ENCODE measurements around the gene PTGS2. TPM values are rescaled to one million over a fixed set of nuclear protein-coding genes. Genes with fewer than 3 reads are reported as not detected.

The PTGS2 gene
- total RNA-seq = 1.1 TPM
- 1 to 10 TPM; 1.1 to 5.3 (median 1.8) TPM for polyA plus RNA-seq (ENCODE audit: insufficient read depth in 1 of 8, insufficient read length in 8 of 8, low replicate concordance in 1 of 8)
- long read RNA-seq, donor 1 = 0 reads
- long read RNA-seq, donor 2 = 0 reads
- long read RNA-seq, donor 3 = 0 reads
- long read RNA-seq, donor 4 = 0 reads
- long read RNA-seq, donor 5 = 0 reads
- long read RNA-seq, donor 6 = 0 reads
- long read RNA-seq, donor 7 = 0 reads
- long read RNA-seq, donor 8 = 0 reads
- long read RNA-seq, donor 9 = 0 reads
- long read RNA-seq, donor 10 = 0 reads
- long read RNA-seq, donor 11 = 0 reads

GRCh38 chr1:186680245-186681061 is at the start of gene PTGS2:
Gene PTGS2 (minus strand): TSS chr1:186680423. CDS start chr1:186680290, 133 bp downstream.
- Histone ChIP-seq H3K4me1 (ENCODE audit: control insufficient read depth, insufficient read depth, low read length) (no peaks in the 10 kb centered on the region), H3K27ac (ENCODE audit: low read length) (peak within 1 kb of the TSS; percentile 95), H3K4me3 (ENCODE audit: low read length) (peak within 1 kb of the TSS; percentile 70), H3K36me3 (ENCODE audit: control insufficient read depth, insufficient read depth, low read length) (peaks cover 2% of the 10 kb centered on the region), H3K27me3 (ENCODE audit: control insufficient read depth, insufficient read depth, low read length) (peaks cover 11% of the 10 kb centered on the region), H3K9me3 (replicated peaks; ENCODE audit: control insufficient read depth, low read depth, low read length) (no peaks in the 10 kb centered on the region)
- peak; percentile 97 for DNase-seq
- under 1% methylated on average over 26 of the region's 52 CpGs for WGBS (ENCODE audit: insufficient coverage)

DNA sequence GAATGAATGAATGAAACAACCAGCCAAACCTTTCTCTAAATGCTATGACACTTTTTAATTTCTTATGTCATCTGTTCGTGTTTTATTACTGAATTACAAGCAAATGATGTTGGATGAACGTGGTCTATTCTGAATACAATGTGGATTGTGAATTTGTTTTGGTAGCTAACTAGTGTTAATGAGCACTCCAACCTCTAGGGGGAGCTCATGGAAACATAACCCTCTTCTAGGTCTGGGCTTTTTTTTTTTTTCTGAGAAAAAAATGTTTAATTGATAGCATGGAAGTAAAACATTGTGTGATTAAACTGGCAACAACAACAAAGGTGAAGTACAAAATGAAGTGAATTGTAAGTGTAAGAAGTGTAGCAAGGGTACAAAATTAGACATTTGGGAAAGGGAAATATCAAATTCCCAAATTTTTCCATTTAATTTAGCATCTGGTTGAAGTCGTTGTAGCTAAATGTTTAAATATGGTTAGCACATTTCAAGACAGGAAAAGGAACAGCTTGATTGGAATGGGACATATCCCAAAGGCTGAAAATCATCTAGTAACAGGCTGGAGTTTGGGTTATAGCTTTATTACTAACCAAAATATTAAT is 42.6 kb upstream of the PTGS2 start:
- Histone ChIP-seq H3K4me1 (ENCODE audit: control insufficient read depth, insufficient read depth, low read length) (no peaks in the 10 kb centered on the region), H3K9me3 (replicated peaks; ENCODE audit: control insufficient read depth, low read depth, low read length) (no peaks in the 10 kb centered on the region), H3K36me3 (ENCODE audit: control insufficient read depth, insufficient read depth, low read length) (no peaks in the 10 kb centered on the region), H3K4me3 (ENCODE audit: low read length) (no peak overlapping the region), H3K27ac (ENCODE audit: low read length) (no peak overlapping the region), H3K27me3 (ENCODE audit: control insufficient read depth, insufficient read depth, low read length) (no peaks in the 10 kb centered on the region)
- peak; percentile 18 for DNase-seq
- WGBS (ENCODE audit: insufficient coverage) = no CpG with 5 or more reads among the region's 3 CpGs

GRCh38 chr1:186717286-186717685 is 37.1 kb upstream of the PTGS2 start:
- H3K27me3 ChIP-seq (ENCODE audit: control insufficient read depth, insufficient read depth, low read length) = no peaks in the 10 kb centered on the region
- H3K27ac ChIP-seq (ENCODE audit: low read length) = no peak overlapping the region
- no CpG with 5 or more reads among the region's 2 CpGs for WGBS (ENCODE audit: insufficient coverage)
- no peak for DNase-seq
- no peaks in the 10 kb centered on the region for H3K36me3 ChIP-seq (ENCODE audit: control insufficient read depth, insufficient read depth, low read length)
- no peaks in the 10 kb centered on the region for H3K4me1 ChIP-seq (ENCODE audit: control insufficient read depth, insufficient read depth, low read length)
- H3K9me3 ChIP-seq (replicated peaks; ENCODE audit: control insufficient read depth, low read depth, low read length) = no peaks in the 10 kb centered on the region
- H3K4me3 ChIP-seq (ENCODE audit: low read length) = no peak overlapping the region

DNA sequence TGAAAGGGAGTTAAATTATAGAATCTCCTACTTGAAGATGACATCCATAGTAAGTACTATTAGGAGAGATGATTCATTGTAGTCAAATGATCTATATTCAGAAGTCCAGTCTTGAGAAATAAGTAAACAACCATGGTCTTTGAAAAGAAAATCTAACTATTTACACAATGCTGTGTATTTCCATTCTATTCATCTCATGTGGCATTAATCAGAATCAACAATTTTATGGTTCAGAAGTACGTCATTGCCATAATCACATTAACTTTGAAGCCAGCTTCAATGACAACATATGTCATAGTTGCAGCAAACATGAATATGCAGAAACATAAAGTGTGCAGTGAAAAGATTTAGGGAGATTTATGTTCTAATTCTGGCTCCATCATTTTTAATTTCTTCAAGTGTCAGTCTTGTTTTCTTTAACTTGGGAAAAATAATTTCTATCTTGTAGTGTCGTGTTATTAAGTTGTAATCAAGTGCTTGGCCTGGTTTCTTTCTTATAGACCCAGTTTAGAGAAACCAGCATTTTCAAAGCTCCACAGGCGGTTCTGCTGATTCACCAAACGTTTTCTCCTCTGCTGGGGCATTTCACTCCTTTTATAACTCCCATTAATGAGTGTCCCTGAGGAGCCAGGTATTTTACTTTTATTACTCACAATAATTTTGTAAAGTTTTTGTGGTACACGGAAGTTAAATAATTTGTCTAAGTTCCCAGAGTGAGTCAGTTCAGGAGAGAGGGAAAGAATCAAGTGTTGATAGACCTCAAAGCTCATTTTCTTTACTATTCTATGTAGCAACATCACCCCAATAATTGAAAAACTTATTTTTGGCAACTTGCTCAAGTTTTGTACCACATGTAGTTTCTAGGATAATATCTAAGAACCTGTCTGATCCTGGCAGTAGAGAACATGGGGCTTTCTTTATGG is 35.9 kb upstream of the PTGS2 start:
- H3K27me3 ChIP-seq (ENCODE audit: control insufficient read depth, insufficient read depth, low read length) = no peaks in the 10 kb centered on the region
- no CpG with 5 or more reads among the region's 5 CpGs for WGBS (ENCODE audit: insufficient coverage)
- no peaks in the 10 kb centered on the region for H3K4me1 ChIP-seq (ENCODE audit: control insufficient read depth, insufficient read depth, low read length)
- H3K9me3 ChIP-seq (replicated peaks; ENCODE audit: control insufficient read depth, low read depth, low read length) = no peaks in the 10 kb centered on the region
- H3K4me3 ChIP-seq (ENCODE audit: low read length) = no peak overlapping the region
- no peaks in the 10 kb centered on the region for H3K36me3 ChIP-seq (ENCODE audit: control insufficient read depth, insufficient read depth, low read length)
- no peak for DNase-seq
- no peak overlapping the region for H3K27ac ChIP-seq (ENCODE audit: low read length)

GRCh38 chr1:186710696-186711095 is 30.5 kb upstream of the PTGS2 start:
- Histone ChIP-seq H3K36me3 (ENCODE audit: control insufficient read depth, insufficient read depth, low read length) (no peaks in the 10 kb centered on the region), H3K4me3 (ENCODE audit: low read length) (no peak overlapping the region), H3K9me3 (replicated peaks; ENCODE audit: control insufficient read depth, low read depth, low read length) (no peaks in the 10 kb centered on the region), H3K4me1 (ENCODE audit: control insufficient read depth, insufficient read depth, low read length) (no peaks in the 10 kb centered on the region), H3K27me3 (ENCODE audit: control insufficient read depth, insufficient read depth, low read length) (no peaks in the 10 kb centered on the region), H3K27ac (ENCODE audit: low read length) (no peak overlapping the region)
- no peak for DNase-seq
- no CpG with 5 or more reads among the region's 2 CpGs for WGBS (ENCODE audit: insufficient coverage)

GRCh38 chr1:186708694-186709097 is 28.5 kb upstream of the PTGS2 start:
- no peaks in the 10 kb centered on the region for H3K9me3 ChIP-seq (replicated peaks; ENCODE audit: control insufficient read depth, low read depth, low read length)
- no peaks in the 10 kb centered on the region for H3K4me1 ChIP-seq (ENCODE audit: control insufficient read depth, insufficient read depth, low read length)
- no CpG with 5 or more reads among the region's 2 CpGs for WGBS (ENCODE audit: insufficient coverage)
- DNase-seq = no peak
- no peaks in the 10 kb centered on the region for H3K36me3 ChIP-seq (ENCODE audit: control insufficient read depth, insufficient read depth, low read length)
- no peak overlapping the region for H3K4me3 ChIP-seq (ENCODE audit: low read length)
- no peaks in the 10 kb centered on the region for H3K27me3 ChIP-seq (ENCODE audit: control insufficient read depth, insufficient read depth, low read length)
- no peak overlapping the region for H3K27ac ChIP-seq (ENCODE audit: low read length)

DNA sequence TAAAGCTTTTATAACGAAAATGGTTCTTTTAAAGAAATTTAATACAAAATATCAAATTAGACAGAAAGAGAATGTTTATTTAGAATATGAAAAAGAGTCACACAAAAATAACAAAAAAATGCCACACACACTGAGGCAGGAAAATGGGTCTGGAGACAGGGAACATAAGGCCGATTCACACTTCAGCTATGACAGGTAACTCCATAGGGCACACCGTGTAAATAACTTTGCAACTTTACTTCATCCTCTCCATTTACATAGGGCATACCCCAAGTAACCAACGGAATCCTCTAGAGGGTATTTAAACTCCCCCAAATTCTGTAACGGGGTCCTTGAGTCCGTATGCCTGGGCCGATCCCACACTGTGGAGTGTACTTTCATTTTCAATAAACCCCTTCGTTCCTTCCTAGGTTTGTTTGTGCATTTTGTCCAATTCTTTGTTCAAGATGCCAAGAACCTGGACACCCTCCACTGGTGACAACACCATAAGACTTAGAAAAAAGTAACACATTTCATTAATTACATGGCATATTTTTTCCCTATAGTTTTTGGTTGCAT is 23.1 kb upstream of the PTGS2 start:
- H3K36me3 ChIP-seq (ENCODE audit: control insufficient read depth, insufficient read depth, low read length) = no peaks in the 10 kb centered on the region
- no peaks in the 10 kb centered on the region for H3K9me3 ChIP-seq (replicated peaks; ENCODE audit: control insufficient read depth, low read depth, low read length)
- no peak overlapping the region for H3K4me3 ChIP-seq (ENCODE audit: low read length)
- DNase-seq = no peak
- no peaks in the 10 kb centered on the region for H3K27me3 ChIP-seq (ENCODE audit: control insufficient read depth, insufficient read depth, low read length)
- H3K27ac ChIP-seq (ENCODE audit: low read length) = no peak overlapping the region
- 96% methylated on average over 6 of the region's 8 CpGs for WGBS (ENCODE audit: insufficient coverage)
- H3K4me1 ChIP-seq (ENCODE audit: control insufficient read depth, insufficient read depth, low read length) = no peaks in the 10 kb centered on the region

GRCh38 chr1:186700722-186701121 is 20.5 kb upstream of the PTGS2 start:
- H3K4me1 ChIP-seq (ENCODE audit: control insufficient read depth, insufficient read depth, low read length) = no peaks in the 10 kb centered on the region
- no peak overlapping the region for H3K4me3 ChIP-seq (ENCODE audit: low read length)
- WGBS (ENCODE audit: insufficient coverage) = no CpG with 5 or more reads among the region's 2 CpGs
- DNase-seq = no peak
- H3K36me3 ChIP-seq (ENCODE audit: control insufficient read depth, insufficient read depth, low read length) = no peaks in the 10 kb centered on the region
- no peaks in the 10 kb centered on the region for H3K9me3 ChIP-seq (replicated peaks; ENCODE audit: control insufficient read depth, low read depth, low read length)
- H3K27ac ChIP-seq (ENCODE audit: low read length) = no peak overlapping the region
- no peaks in the 10 kb centered on the region for H3K27me3 ChIP-seq (ENCODE audit: control insufficient read depth, insufficient read depth, low read length)

DNA sequence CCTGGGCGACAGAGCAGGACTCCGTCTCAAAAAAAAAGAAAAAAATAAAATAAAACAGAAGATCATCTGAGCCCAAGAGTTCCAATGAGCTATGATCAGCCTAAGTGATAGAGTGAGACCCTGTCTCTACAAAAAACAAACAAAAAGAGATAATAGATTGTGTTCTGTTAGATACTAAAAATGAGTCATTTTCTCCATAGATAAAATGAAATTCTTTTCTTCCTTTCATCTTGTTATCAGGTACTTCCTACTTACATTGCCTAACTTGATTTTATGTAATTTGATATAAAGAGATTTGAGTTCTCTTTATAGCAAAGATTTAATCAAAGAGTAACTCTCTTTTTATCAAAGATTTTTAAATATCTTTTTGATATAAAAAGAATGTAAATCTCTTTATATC is 19.3 kb upstream of the PTGS2 start:
- Histone ChIP-seq H3K4me3 (ENCODE audit: low read length) (no peak overlapping the region), H3K27me3 (ENCODE audit: control insufficient read depth, insufficient read depth, low read length) (no peaks in the 10 kb centered on the region), H3K9me3 (replicated peaks; ENCODE audit: control insufficient read depth, low read depth, low read length) (no peaks in the 10 kb centered on the region), H3K27ac (ENCODE audit: low read length) (no peak overlapping the region), H3K4me1 (ENCODE audit: control insufficient read depth, insufficient read depth, low read length) (no peaks in the 10 kb centered on the region), H3K36me3 (ENCODE audit: control insufficient read depth, insufficient read depth, low read length) (no peaks in the 10 kb centered on the region)
- DNase-seq = no peak
- no CpG with 5 or more reads among the region's 2 CpGs for WGBS (ENCODE audit: insufficient coverage)
